Karpas-422 (cell line): Measurements from ENCODE around the gene NR1H2. TPM values are rescaled to one million over a fixed set of nuclear protein-coding genes. Genes with fewer than 3 reads are reported as not detected.

Experiments
- DNase-seq: peaks from one replicate; pipeline ENCODE4 v3.0.0-alpha.2; 2015
- H2AFZ ChIP-seq: fragments of 200-600 bp; sonication (generic); 2 replicates; pipeline ENCODE4 v1.6.1; 2014; ENCODE audit warnings: antibody characterized with exemption, low read length, mixed read lengths
- H3K27ac ChIP-seq: fragments of 200-600 bp; sonication (generic); 2 replicates; pipeline ENCODE4 v1.5.1; 2014; ENCODE audit warnings: mild to moderate bottlenecking, low read length, moderate library complexity
- H3K27me3 ChIP-seq: fragments of 200-600 bp; sonication (generic); 2 replicates; pipeline ENCODE4 v1.6.1; 2014; ENCODE audit warnings: low read length, mixed read lengths
- H3K36me3 ChIP-seq: fragments of 200-600 bp; sonication (generic); 2 replicates; pipeline ENCODE4 v1.6.1; 2014; ENCODE audit warnings: low read length, mixed read lengths; ENCODE audit not compliant: insufficient read depth
- H3K4me1 ChIP-seq: fragments of 200-600 bp; sonication (generic); 2 replicates; pipeline ENCODE4 v1.6.1; 2014; ENCODE audit warnings: mild to moderate bottlenecking, low read length, mixed read lengths
- H3K4me2 ChIP-seq: fragments of 200-600 bp; sonication (generic); 2 replicates; pipeline ENCODE4 v1.6.1; 2014; ENCODE audit warnings: low read length, low read depth, mild to moderate bottlenecking; ENCODE audit not compliant: poor library complexity, severe bottlenecking
- H3K4me3 ChIP-seq: fragments of 200-600 bp; sonication (generic); 2 replicates; pipeline ENCODE4 v1.5.1; 2014; ENCODE audit warnings: mild to moderate bottlenecking, antibody characterized with exemption, low read length, mixed read lengths
- H3K79me2 ChIP-seq: fragments of 200-600 bp; sonication (generic); 2 replicates; pipeline ENCODE4 v1.6.1; 2014; ENCODE audit warnings: mild to moderate bottlenecking, low read length, mixed read lengths
- H3K9ac ChIP-seq: fragments of 200-600 bp; sonication (generic); 2 replicates; pipeline ENCODE4 v1.6.0; 2014; ENCODE audit warnings: low read length
- H3K9me2 ChIP-seq: fragments of 200-600 bp; sonication (generic), shearing (Covaris generic); replicated peaks from 2 replicates; pipeline ENCODE4 v1.6.0; 2014; ENCODE audit warnings: mild to moderate bottlenecking, low read length, moderate library complexity; ENCODE audit not compliant: insufficient read depth
- H3K9me3 ChIP-seq: fragments of 300-700, 200-600 bp; sonication (generic); 2 replicates; pipeline ENCODE4 v1.6.1; 2014; ENCODE audit warnings: low read length, mixed read lengths
- H4K20me1 ChIP-seq: fragments of 200-600 bp; sonication (generic); 2 replicates; pipeline ENCODE4 v1.6.1; 2014; ENCODE audit warnings: mild to moderate bottlenecking, antibody characterized with exemption, low read length, low read depth; ENCODE audit not compliant: insufficient read depth
- total RNA-seq: library from RNA; depleted of rRNA; stranded (reverse); fragments of >200 nt; shearing (Covaris generic); gene quantifications from 2 replicates; pipeline ENCODE4 v1.2.3, GENCODE V29; 2014; ENCODE audit warnings: low replicate concordance

Gene NR1H2
- total RNA-seq, 1 experiment from 2014 or later = 68.2 TPM

DNA sequence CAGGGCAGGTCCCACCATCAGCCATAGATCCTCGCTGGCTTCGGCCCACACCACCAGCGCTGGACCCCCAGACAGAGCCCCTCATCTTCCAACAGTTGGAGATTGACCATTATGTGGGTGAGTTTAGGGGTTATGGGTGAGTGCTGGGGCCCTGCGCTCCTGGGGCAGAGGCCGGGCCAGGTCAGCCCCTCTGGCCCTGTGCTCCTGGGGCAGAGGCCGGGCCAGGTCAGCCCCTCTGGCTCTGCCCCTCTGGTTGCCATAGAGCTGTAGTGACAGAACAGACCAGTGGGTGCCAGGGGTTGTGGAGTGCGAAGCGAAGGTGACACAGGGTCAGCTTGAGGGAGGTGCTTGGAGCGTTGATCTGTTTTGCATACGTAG, 23.1 kb downstream of the NR1H2 start:
- H3K9me3 ChIP-seq = no peaks in the 10 kb centered on the region
- H3K4me3 ChIP-seq = no peak overlapping the region
- H4K20me1 ChIP-seq = 0 out of 2 replicates have a peak, but pooled peaks cover 14% of the 10 kb centered on the region
- DNase-seq = no peak
- H3K4me1 ChIP-seq = no peaks in the 10 kb centered on the region
- H2AFZ ChIP-seq = no peak overlapping the region
- no peaks in the 10 kb centered on the region for H3K9me2 ChIP-seq
- H3K27me3 ChIP-seq = no peaks in the 10 kb centered on the region
- H3K36me3 ChIP-seq = peaks cover 25% of the 10 kb centered on the region
- H3K9ac ChIP-seq = no peak overlapping the region
- no peak overlapping the region for H3K27ac ChIP-seq
- no peak overlapping the region for H3K4me2 ChIP-seq
- H3K79me2 ChIP-seq = peaks cover 31% of the 10 kb centered on the region

DNA sequence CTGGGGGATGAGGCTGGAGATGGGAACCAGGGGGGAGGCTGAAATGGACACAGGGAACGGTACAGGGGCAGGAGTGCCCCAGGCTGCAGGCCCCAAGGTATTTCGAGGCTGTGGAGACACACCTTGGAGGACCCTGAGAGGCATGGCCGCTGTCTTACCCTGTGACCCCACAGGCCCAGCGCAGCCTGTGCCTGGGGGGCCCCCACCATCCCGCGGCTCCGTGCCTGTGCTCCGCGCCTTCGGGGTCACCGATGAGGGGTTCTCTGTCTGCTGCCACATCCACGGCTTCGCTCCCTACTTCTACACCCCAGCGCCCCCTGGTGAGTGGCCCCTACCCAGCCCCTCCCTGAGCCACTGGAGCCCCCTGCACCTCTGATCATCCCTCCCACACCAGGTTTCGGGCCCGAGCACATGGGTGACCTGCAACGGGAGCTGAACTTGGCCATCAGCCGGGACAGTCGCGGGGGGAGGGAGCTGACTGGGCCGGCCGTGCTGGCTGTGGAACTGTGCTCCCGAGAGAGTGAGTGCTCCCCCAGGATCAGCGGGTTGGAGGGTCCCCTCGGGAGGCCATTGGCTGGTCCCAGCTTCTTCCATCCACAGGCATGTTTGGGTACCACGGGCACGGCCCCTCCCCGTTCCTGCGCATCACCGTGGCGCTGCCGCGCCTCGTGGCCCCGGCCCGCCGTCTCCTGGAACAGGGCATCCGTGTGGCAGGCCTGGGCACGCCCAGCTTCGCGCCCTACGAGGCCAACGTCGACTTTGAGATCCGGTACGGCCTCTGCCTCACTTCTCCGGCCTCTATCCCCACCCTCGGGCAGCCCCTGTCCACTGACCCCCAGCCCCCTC, 25.6 kb downstream of the NR1H2 start:
- no peak overlapping the region for H3K27ac ChIP-seq
- H3K9me3 ChIP-seq = no peaks in the 10 kb centered on the region
- no peak overlapping the region for H3K4me3 ChIP-seq
- no peaks in the 10 kb centered on the region for H3K9me2 ChIP-seq
- H4K20me1 ChIP-seq = 0 out of 2 replicates have a peak, but pooled peaks cover 14% of the 10 kb centered on the region
- H3K79me2 ChIP-seq = peaks cover 17% of the 10 kb centered on the region
- no peak overlapping the region for H2AFZ ChIP-seq
- peaks cover 23% of the 10 kb centered on the region for H3K36me3 ChIP-seq
- no peak overlapping the region for H3K9ac ChIP-seq
- DNase-seq = no peak
- no peaks in the 10 kb centered on the region for H3K27me3 ChIP-seq
- no peaks in the 10 kb centered on the region for H3K4me1 ChIP-seq
- no peak overlapping the region for H3K4me2 ChIP-seq

DNA sequence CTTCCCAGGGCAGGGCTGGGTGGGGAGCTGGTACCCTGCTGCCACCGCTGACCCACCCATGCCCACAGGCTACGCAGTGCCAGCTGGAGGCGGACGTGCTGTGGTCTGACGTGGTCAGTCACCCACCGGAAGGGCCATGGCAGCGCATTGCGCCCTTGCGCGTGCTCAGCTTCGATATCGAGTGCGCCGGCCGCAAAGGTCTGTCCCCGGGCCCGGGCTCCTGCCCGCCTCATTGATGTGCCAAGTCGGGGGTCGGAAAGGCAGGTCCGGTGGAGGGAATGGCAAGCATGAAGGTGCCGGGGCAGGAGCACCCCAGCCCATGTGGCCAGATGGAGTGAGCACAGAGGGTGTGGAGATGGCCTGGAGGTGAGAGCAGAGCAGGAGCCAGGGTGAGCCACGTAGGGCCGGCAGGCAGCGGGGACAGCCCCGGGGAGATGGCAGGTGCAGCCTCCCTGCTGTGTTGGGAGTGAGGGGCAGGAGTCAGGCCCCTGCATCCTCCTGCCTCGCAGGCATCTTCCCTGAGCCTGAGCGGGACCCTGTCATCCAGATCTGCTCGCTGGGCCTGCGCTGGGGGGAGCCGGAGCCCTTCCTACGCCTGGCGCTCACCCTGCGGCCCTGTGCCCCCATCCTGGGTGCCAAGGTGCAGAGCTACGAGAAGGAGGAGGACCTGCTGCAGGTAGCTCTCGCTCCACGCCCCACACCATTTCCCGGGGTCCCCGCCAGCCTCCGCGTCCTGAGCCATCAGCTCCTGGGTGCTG, 26.5 kb downstream of the NR1H2 start:
- H3K9me2 ChIP-seq = no peaks in the 10 kb centered on the region
- 0 out of 2 replicates have a peak, but pooled peaks cover 12% of the 10 kb centered on the region for H4K20me1 ChIP-seq
- no peak overlapping the region for H3K4me2 ChIP-seq
- H3K27ac ChIP-seq = no peak overlapping the region
- H3K4me1 ChIP-seq = no peaks in the 10 kb centered on the region
- H3K9ac ChIP-seq = no peak overlapping the region
- no peaks in the 10 kb centered on the region for H3K27me3 ChIP-seq
- H3K9me3 ChIP-seq = no peaks in the 10 kb centered on the region
- peaks cover 14% of the 10 kb centered on the region for H3K79me2 ChIP-seq
- H3K4me3 ChIP-seq = no peak overlapping the region
- no peak overlapping the region for H2AFZ ChIP-seq
- DNase-seq = no peak
- H3K36me3 ChIP-seq = peaks cover 27% of the 10 kb centered on the region

DNA sequence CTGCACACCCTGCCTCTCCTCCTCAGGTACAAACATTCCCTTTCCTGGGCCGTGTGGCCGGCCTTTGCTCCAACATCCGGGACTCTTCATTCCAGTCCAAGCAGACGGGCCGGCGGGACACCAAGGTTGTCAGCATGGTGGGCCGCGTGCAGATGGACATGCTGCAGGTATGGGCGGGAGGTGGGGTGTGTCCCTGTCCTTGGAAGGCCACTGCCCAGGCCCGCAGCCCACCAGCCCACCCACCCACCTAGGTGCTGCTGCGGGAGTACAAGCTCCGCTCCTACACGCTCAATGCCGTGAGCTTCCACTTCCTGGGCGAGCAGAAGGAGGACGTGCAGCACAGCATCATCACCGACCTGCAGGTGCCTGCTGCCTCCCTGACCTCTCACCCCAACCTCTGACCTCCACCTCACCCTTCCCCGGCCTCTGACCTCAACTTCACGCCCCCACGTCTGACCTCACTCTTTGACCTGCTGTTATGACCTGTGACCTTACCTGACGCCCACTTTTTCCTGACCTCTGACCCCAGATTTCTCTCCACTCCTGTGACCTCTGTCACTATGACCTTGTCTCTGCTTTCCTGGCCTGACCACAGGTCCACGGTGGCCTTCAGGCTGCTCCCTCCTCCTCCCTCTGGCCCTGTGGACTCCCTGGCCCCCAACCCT, 30.0 kb downstream of the NR1H2 start:
- H3K4me2 ChIP-seq = no peak overlapping the region
- no peak overlapping the region for H2AFZ ChIP-seq
- H3K36me3 ChIP-seq = peaks cover 39% of the 10 kb centered on the region
- no peak overlapping the region for H3K27ac ChIP-seq
- H4K20me1 ChIP-seq = 0 out of 2 replicates have a peak, but pooled peaks cover 6% of the 10 kb centered on the region
- no peaks in the 10 kb centered on the region for H3K79me2 ChIP-seq
- no peaks in the 10 kb centered on the region for H3K9me2 ChIP-seq
- no peaks in the 10 kb centered on the region for H3K27me3 ChIP-seq
- H3K9ac ChIP-seq = no peak overlapping the region
- H3K9me3 ChIP-seq = no peaks in the 10 kb centered on the region
- H3K4me1 ChIP-seq = no peaks in the 10 kb centered on the region
- H3K4me3 ChIP-seq = no peak overlapping the region
- no peak for DNase-seq

DNA sequence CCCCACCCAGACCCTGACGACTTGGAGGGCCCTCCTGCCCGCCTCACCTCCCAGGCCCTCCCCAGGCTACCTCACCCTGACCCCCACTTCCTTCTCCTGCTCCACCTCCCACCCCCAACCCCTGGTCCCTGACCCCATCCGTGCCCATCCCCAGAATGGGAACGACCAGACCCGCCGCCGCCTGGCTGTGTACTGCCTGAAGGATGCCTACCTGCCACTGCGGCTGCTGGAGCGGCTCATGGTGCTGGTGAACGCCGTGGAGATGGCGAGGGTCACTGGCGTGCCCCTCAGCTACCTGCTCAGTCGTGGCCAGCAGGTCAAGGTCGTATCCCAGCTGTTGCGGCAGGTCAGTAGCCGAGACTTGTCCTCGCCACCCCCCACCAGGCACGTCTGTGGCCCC, 30.6 kb downstream of the NR1H2 start:
- H4K20me1 ChIP-seq = 0 out of 2 replicates have a peak, but pooled peaks cover 3% of the 10 kb centered on the region
- H3K9ac ChIP-seq = no peak overlapping the region
- DNase-seq = no peak
- H3K9me3 ChIP-seq = no peaks in the 10 kb centered on the region
- peaks cover 36% of the 10 kb centered on the region for H3K36me3 ChIP-seq
- no peaks in the 10 kb centered on the region for H3K79me2 ChIP-seq
- no peaks in the 10 kb centered on the region for H3K9me2 ChIP-seq
- H3K4me2 ChIP-seq = no peak overlapping the region
- H3K4me1 ChIP-seq = no peaks in the 10 kb centered on the region
- H2AFZ ChIP-seq = no peak overlapping the region
- no peak overlapping the region for H3K27ac ChIP-seq
- H3K27me3 ChIP-seq = no peaks in the 10 kb centered on the region
- H3K4me3 ChIP-seq = no peak overlapping the region

DNA sequence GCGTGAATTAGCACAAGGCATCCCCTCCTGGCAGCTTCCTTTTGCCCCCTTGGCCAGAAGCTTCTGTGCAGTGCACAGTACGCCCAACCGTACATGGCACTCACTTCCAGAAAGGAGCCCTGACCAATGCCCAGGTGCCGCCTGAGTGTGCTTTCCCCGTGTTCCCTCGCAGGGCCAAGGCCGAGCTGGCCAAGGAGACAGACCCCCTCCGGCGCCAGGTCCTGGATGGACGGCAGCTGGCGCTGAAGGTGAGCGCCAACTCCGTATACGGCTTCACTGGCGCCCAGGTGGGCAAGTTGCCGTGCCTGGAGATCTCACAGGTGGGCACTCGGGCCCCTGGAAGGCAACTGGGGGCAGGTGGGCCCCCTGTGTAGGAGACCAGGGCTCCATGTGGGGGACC, 33.1 kb downstream of the NR1H2 start:
- no peak overlapping the region for H2AFZ ChIP-seq
- no peaks in the 10 kb centered on the region for H4K20me1 ChIP-seq
- H3K4me1 ChIP-seq = peaks cover 5% of the 10 kb centered on the region
- no peak overlapping the region for H3K27ac ChIP-seq
- H3K36me3 ChIP-seq = peaks cover 33% of the 10 kb centered on the region
- no peaks in the 10 kb centered on the region for H3K9me3 ChIP-seq
- H3K4me3 ChIP-seq = no peak overlapping the region
- no peak overlapping the region for H3K9ac ChIP-seq
- H3K79me2 ChIP-seq = no peaks in the 10 kb centered on the region
- H3K4me2 ChIP-seq = no peak overlapping the region
- H3K9me2 ChIP-seq = no peaks in the 10 kb centered on the region
- no peak for DNase-seq
- no peaks in the 10 kb centered on the region for H3K27me3 ChIP-seq

DNA sequence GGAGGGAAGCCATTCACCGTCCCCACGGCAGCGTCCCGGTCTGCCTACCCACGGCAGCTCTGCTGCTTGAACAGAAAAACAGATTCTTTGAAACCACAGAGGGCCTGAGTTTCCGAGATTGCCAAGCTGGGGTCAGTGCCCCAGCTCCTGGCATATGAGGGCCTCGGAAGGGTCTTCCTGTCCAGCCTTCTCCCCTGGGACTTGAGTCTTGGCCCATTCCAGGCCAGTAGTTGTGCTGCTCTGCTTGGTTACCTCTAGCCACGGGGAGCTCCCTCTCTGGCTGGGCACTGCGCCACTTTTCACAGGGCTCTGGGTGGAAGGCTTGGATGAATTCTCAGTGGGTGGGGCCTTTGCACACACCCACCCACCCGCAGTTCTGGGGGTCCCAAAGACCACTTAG, 33.9 kb downstream of the NR1H2 start:
- Histone ChIP-seq H3K9me2 (no peaks in the 10 kb centered on the region), H3K4me3 (no peak overlapping the region), H3K4me2 (no peak overlapping the region), H3K4me1 (peaks cover 12% of the 10 kb centered on the region), H3K79me2 (no peaks in the 10 kb centered on the region), H3K9me3 (no peaks in the 10 kb centered on the region), H3K9ac (no peak overlapping the region), H3K36me3 (peaks cover 33% of the 10 kb centered on the region), H3K27ac (no peak overlapping the region), H4K20me1 (no peaks in the 10 kb centered on the region), H3K27me3 (no peaks in the 10 kb centered on the region), H2AFZ (no peak overlapping the region)
- no peak for DNase-seq

DNA sequence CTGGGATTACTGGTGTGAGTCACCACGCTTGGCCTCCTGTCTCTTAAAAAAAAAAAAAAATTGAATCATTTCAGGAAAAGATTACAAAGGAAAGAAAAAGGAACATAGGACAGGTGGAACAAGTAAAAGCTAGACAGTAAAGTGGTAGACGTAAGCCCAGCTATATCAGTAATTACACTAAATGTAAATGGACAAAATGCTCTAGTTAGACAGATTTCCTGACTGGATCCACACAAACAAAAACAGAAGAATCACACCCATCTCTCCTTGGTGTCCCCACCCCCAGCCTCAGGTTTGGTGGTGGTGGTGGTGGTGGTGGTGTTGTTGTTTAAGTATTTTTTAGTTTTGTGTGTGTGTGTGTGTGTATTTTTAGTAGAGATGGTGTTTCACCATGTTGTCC, 36.2 kb downstream of the NR1H2 start:
- no peak for DNase-seq
- Histone ChIP-seq H3K27me3 (no peaks in the 10 kb centered on the region), H4K20me1 (no peaks in the 10 kb centered on the region), H3K79me2 (no peaks in the 10 kb centered on the region), H2AFZ (no peak overlapping the region), H3K4me3 (no peak overlapping the region), H3K4me2 (no peak overlapping the region), H3K9ac (no peak overlapping the region), H3K27ac (no peak overlapping the region), H3K36me3 (peaks cover 29% of the 10 kb centered on the region), H3K9me2 (no peaks in the 10 kb centered on the region), H3K4me1 (peaks cover 35% of the 10 kb centered on the region), H3K9me3 (no peaks in the 10 kb centered on the region)
